Hepatocyte (in vitro differentiated cells): ENCODE data around the gene PRMT3.

ENCODE experiments used
- CTCF ChIP-seq: fragments of 200-600 bp; sonication (generic); IDR thresholded peaks from 2 replicates; pipeline ENCODE4 v1.5.1; 2016; ENCODE audit warnings: antibody characterized with exemption, mild to moderate bottlenecking; ENCODE audit not compliant: poor library complexity
- EZH2 ChIP-seq: fragments of 200-600 bp; sonication (generic); IDR thresholded peaks from 2 replicates; pipeline ENCODE4 v1.6.1; 2016; ENCODE audit warnings: antibody characterized with exemption, mild to moderate bottlenecking, borderline replicate concordance
- EZH2phosphoT487 ChIP-seq: fragments of 200-600 bp; sonication (generic); IDR thresholded peaks from one replicate; pipeline ENCODE4 v1.6.1; 2018; ENCODE audit warnings: antibody characterized with exemption, mild to moderate bottlenecking, low read depth, moderate library complexity; ENCODE audit not compliant: unreplicated experiment, severe bottlenecking

GRCh38 chr11:20451568-20451967 lies 64.1 kb downstream of the PRMT3 start:
- TF ChIP-seq EZH2 (no peak), CTCF (no peak), EZH2phosphoT487 (no peak)
